Endothelial cell of umbilical vein (primary cell): ENCODE measurements around the gene CEP250. TPM values are rescaled to one million over a fixed set of nuclear protein-coding genes. Genes with fewer than 3 reads are reported as not detected.

ENCODE experiments used
- BruUV-seq: library from RNA; stranded (reverse); fragments of 400-500 nt; replicated peaks from 2 replicates; lab custom pipeline; 2021; lab: Mats Ljungman, UMichigan
- CTCF ChIA-PET: fragments of 300-600, 350-600 bp; sonication (Branson Sonifier 250); formaldehyde crosslinking; loops from one replicate; lab custom pipeline; 2021; ENCODE audit warnings: antibody characterized with exemption, inconsistent platforms; lab: Charles Lee
- POLR2A ChIA-PET: fragments of 300-600, 350-600 bp; sonication (Branson Sonifier 250); formaldehyde crosslinking; loops from one replicate; lab custom pipeline; 2021; ENCODE audit warnings: antibody characterized with exemption, inconsistent platforms; lab: Charles Lee
- DNase-seq: peaks from one replicate; pipeline ENCODE4 v3.0.0-alpha.2; 2011; ENCODE audit warnings: low read depth, low spot score
- FAIRE-seq: peaks from 2 replicates; lab custom pipeline; 2011; peaks lifted over from hg19 to GRCh38; lab: Jason Lieb, UNC
- H2AFZ ChIP-seq: 2 replicates; pipeline ENCODE4 v1.6.0; 2012; ENCODE audit warnings: low read depth, low read length, control low read depth, inconsistent platforms
- H3K27ac ChIP-seq: 2 replicates; pipeline ENCODE4 v1.5.1; 2011; ENCODE audit warnings: low read depth, mild to moderate bottlenecking, control low read depth, low read length, moderate library complexity; ENCODE audit not compliant: insufficient read depth
- H3K27me3 ChIP-seq, 2 experiments: 2 replicates each; pipeline versions ENCODE4 v1.6.0 to v1.6.1; 2011; ENCODE audit warnings: low read length in 2 of 2, mixed read lengths in 1 of 2; ENCODE audit not compliant: control insufficient read depth in 2 of 2, insufficient read depth in 2 of 2
- H3K36me3 ChIP-seq, 2 experiments: 2 replicates in 1 of 2; 3 replicates in 1 of 2; pipeline ENCODE4 v1.5.1; 2011; ENCODE audit warnings: low read length in 2 of 2, mild to moderate bottlenecking in 1 of 2, moderate library complexity in 1 of 2; ENCODE audit not compliant: control insufficient read depth in 2 of 2, insufficient read depth in 2 of 2; ENCODE audit errors: extremely low read depth in 1 of 2
- H3K4me1 ChIP-seq: 3 replicates; pipeline ENCODE4 v1.5.1; 2011; ENCODE audit warnings: mild to moderate bottlenecking, low read length; ENCODE audit not compliant: control insufficient read depth, insufficient read depth; ENCODE audit errors: extremely low read depth
- H3K4me2 ChIP-seq: 2 replicates; pipeline ENCODE4 v1.6.1; 2011; ENCODE audit warnings: low read length, control low read depth, mixed read lengths; ENCODE audit not compliant: insufficient read depth
- H3K4me3 ChIP-seq, 3 experiments: fragments of 200-600 bp in 1 of 3; sonication (generic), shearing (Covaris generic) in 1 of 3; replicated peaks in 1 of 3; 2 replicates each; pipeline ENCODE4 v1.5.1; 2011 to 2016; ENCODE audit warnings: control low read depth in 3 of 3, low read length in 3 of 3, mild to moderate bottlenecking in 2 of 3, inconsistent platforms in 1 of 3, low read depth in 1 of 3, moderate library complexity in 1 of 3; ENCODE audit not compliant: insufficient read depth in 1 of 3
- H3K79me2 ChIP-seq: 2 replicates; pipeline ENCODE4 v1.6.0; 2012; ENCODE audit warnings: low read length, inconsistent platforms; ENCODE audit not compliant: control insufficient read depth, insufficient read depth
- H3K9ac ChIP-seq: replicated peaks from 2 replicates; pipeline ENCODE3; 2011; ENCODE audit warnings: low read length, control low read depth; ENCODE audit not compliant: insufficient read depth; ENCODE audit errors: extremely low read depth
- H3K9me1 ChIP-seq: replicated peaks from 3 replicates; pipeline ENCODE4 v1.6.0; 2011; ENCODE audit warnings: mild to moderate bottlenecking, low read length; ENCODE audit not compliant: control insufficient read depth, insufficient read depth; ENCODE audit errors: extremely low read depth
- H3K9me3 ChIP-seq: replicated peaks from 2 replicates; pipeline ENCODE4 v1.5.1; 2012; ENCODE audit warnings: low read length, inconsistent platforms; ENCODE audit not compliant: control insufficient read depth, insufficient read depth
- H4K20me1 ChIP-seq: replicated peaks from 2 replicates; pipeline ENCODE3; 2011; ENCODE audit warnings: mild to moderate bottlenecking, low read length; ENCODE audit not compliant: control insufficient read depth, insufficient read depth; ENCODE audit errors: extremely low read depth
- CTCF ChIP-seq, 2 donors: IDR thresholded peaks; 1 replicate in 1 of 2; 2 replicates in 1 of 2; pipeline ENCODE4 v1.5.1; 2011; ENCODE audit warnings: low read length in 2 of 2, mild to moderate bottlenecking in 2 of 2, moderate library complexity in 2 of 2, control low read depth in 1 of 2, inconsistent platforms in 1 of 2, low read depth in 1 of 2; ENCODE audit not compliant: insufficient read depth in 1 of 2; ENCODE audit errors: extremely low read depth in 1 of 2
- EZH2 ChIP-seq: IDR thresholded peaks from 2 replicates; pipeline ENCODE4 v1.6.1; 2012; ENCODE audit warnings: borderline replicate concordance, low read depth, mild to moderate bottlenecking, moderate library complexity, low read length, inconsistent platforms; ENCODE audit not compliant: severe bottlenecking
- FOS ChIP-seq: IDR thresholded peaks from 2 replicates; pipeline ENCODE4 v1.6.1; 2011; ENCODE audit warnings: mild to moderate bottlenecking, low read length, moderate library complexity, borderline replicate concordance; ENCODE audit not compliant: insufficient read depth
- GATA2 ChIP-seq: IDR thresholded peaks from 2 replicates; pipeline ENCODE4 v1.7.0; 2011; ENCODE audit warnings: low read depth, mild to moderate bottlenecking, moderate library complexity, mixed read lengths, low read length; ENCODE audit not compliant: insufficient read length, insufficient read depth
- JUN ChIP-seq: IDR thresholded peaks from 2 replicates; pipeline ENCODE4 v1.6.1; 2011; ENCODE audit warnings: borderline replicate concordance, low read depth; ENCODE audit not compliant: insufficient read length, insufficient read depth
- MAX ChIP-seq: IDR thresholded peaks from 2 replicates; pipeline ENCODE4 v1.6.1; 2011; ENCODE audit not compliant: insufficient read depth, insufficient read length
- MYC ChIP-seq: IDR thresholded peaks from one replicate; pipeline ENCODE4 v1.6.1; 2011; ENCODE audit warnings: mild to moderate bottlenecking, low read depth, low read length
- POLR2A ChIP-seq: IDR thresholded peaks from 2 replicates; pipeline ENCODE4 v1.6.1; 2012; ENCODE audit warnings: low read depth, mild to moderate bottlenecking, control low read depth, low read length
- POLR2AphosphoS5 ChIP-seq: IDR thresholded peaks from 2 replicates; pipeline ENCODE4 v1.6.1; 2012; ENCODE audit warnings: low read depth, mild to moderate bottlenecking, control low read depth, low read length, moderate library complexity; ENCODE audit not compliant: insufficient read depth
- dilution Hi-C: fragments of 300-500 bp; cut with MboI; formaldehyde crosslinking; loops from one replicate; pipeline ENCODE4 v1.15.0; 2019; ENCODE audit warnings: low sequenced_read_pairs; ENCODE audit not compliant: extremely low pct_ligation_motif_present
- intact Hi-C: fragments of 100-400 bp; cut with micrococcal nuclease; formaldehyde crosslinking; loops from one replicate; pipeline ENCODE4 v1.10.0; 2022
- polyA plus RNA-seq, 4 experiments: library from polyadenylated mRNA; depleted of rRNA in 3 of 4; stranded (reverse) in 3 of 4; unstranded in 1 of 4; fragments of >200 nt; gene quantifications; 2 replicates each; pipeline versions ENCODE4 v1.2.1 to v1.2.3, GENCODE V29; 2011 to 2012; ENCODE audit warnings: missing spikeins in 1 of 4
- total RNA-seq: library from RNA; stranded (reverse); gene quantifications from 2 replicates; pipeline ENCODE4 v1.2.3, GENCODE V29; 2021

Gene CEP250
- total and polyA plus RNA-seq, 2 donors (not counting 3 experiments of a cell fraction or from before 2014, with no cell fraction given) = 5.3 to 58.9 TPM

- H3K4me1 ChIP-seq = peaks cover 12% of the 10 kb centered on the region
- no peak overlapping the region for H3K4me3 ChIP-seq
- H3K79me2 ChIP-seq = no peaks in the 10 kb centered on the region
- no peak for DNase-seq
- no TSS peak for BruUV-seq
- no peaks in the 10 kb centered on the region for H4K20me1 ChIP-seq
- TF ChIP-seq FOS = no peak
- no peak for TF ChIP-seq EZH2
- intact Hi-C loops (no loop called here), dilution Hi-C loops (no loop called here)
- CTCF ChIA-PET = interaction anchor here (0.9 to 11.2 kb wide), 2 partner anchors 99 to 137 kb away, joined by 4 to 200 read pairs; no protein-coding TSS in a partner anchor
- no peak overlapping the region for H3K4me2 ChIP-seq
- POLR2A ChIA-PET = no interaction called here
- no peaks in the 10 kb centered on the region for H3K9me3 ChIP-seq
- no peak overlapping the region for H3K27ac ChIP-seq
- no peak overlapping the region for H3K9ac ChIP-seq
- no peaks in the 10 kb centered on the region for H3K9me1 ChIP-seq
- no peak overlapping the region for H2AFZ ChIP-seq
- H3K27me3 ChIP-seq = no peaks in the 10 kb centered on the region
- FAIRE-seq = no peak
- no peaks in the 10 kb centered on the region for H3K36me3 ChIP-seq
These were observed 12.4 kb upstream of the CEP250 start for GRCh38 chr20:35443003-35443402.

- Histone ChIP-seq H3K4me2 (no peak overlapping the region), H3K27me3 (no peaks in the 10 kb centered on the region), H3K4me1 (peaks cover 3% of the 10 kb centered on the region), H3K79me2 (no peaks in the 10 kb centered on the region), H2AFZ (no peak overlapping the region), H4K20me1 (no peaks in the 10 kb centered on the region), H3K4me3 (no peak overlapping the region), H3K36me3 (no peaks in the 10 kb centered on the region), H3K9ac (no peak overlapping the region), H3K9me1 (no peaks in the 10 kb centered on the region), H3K9me3 (no peaks in the 10 kb centered on the region), H3K27ac (no peak overlapping the region)
- FAIRE-seq (no peak), DNase-seq (no peak)
- BruUV-seq = no TSS peak
- ChIA-PET CTCF (interaction anchor here (0.8 to 11.2 kb wide), 2 partner anchors 31 to 138 kb away, joined by 4 to 200 read pairs; no protein-coding TSS in a partner anchor), POLR2A (no interaction called here)
- intact Hi-C loops (no loop called here), dilution Hi-C loops (no loop called here)
- no peak for TF ChIP-seq POLR2AphosphoS5
- TF ChIP-seq JUN = no peak
- no peak for TF ChIP-seq POLR2A
- no peak for TF ChIP-seq CTCF (IDR thresholded peaks at IDR 0.05; ENCODE audit: extremely low read depth in 1 of 2, insufficient read depth in 1 of 2, low read depth in 1 of 2, low read length in 2 of 2)
- no peak for TF ChIP-seq FOS
- TF ChIP-seq MYC = no peak
- TF ChIP-seq MAX = no peak
- TF ChIP-seq GATA2 = no peak
- no peak for TF ChIP-seq EZH2
These were observed 11.2 kb upstream of the CEP250 start for GRCh38 chr20:35444226-35444625.
